Thoracic aorta (tissue), 2 donors: ENCODE results near the gene CAMK2A. TPM values are rescaled to one million over a fixed set of nuclear protein-coding genes. Genes with fewer than 3 reads are reported as not detected.
A peak's percentile ranks its signal among the peaks of the same experiment; 100 is the strongest.

Experiments
- ATAC-seq: fragments of 150-250 bp; one replicate; pipeline ENCODE4 v1.8.0; 2017; ENCODE audit warnings: low read depth; ENCODE audit not compliant: insufficient number of reproducible peaks, low FRiP score
- DNase-seq: peaks from one replicate; pipeline ENCODE4 v3.0.0-alpha.2; 2020; ENCODE audit warnings: low spot score
- H3K27ac ChIP-seq, 2 donors: fragments of 200-600 bp; sonication (generic); 1 replicate in 1 of 2; 2 replicates in 1 of 2; pipeline ENCODE4 v1.5.1; 2016; ENCODE audit warnings: mild to moderate bottlenecking in 2 of 2, moderate library complexity in 2 of 2
- H3K27me3 ChIP-seq: fragments of 200-600 bp; sonication (generic); replicated peaks from 2 replicates; pipeline ENCODE4 v1.6.0; 2016; ENCODE audit warnings: mild to moderate bottlenecking; ENCODE audit not compliant: insufficient read depth
- H3K36me3 ChIP-seq: fragments of 200-600 bp; sonication (generic); one replicate; pipeline ENCODE4 v1.5.1; 2016
- H3K4me1 ChIP-seq, 2 donors: fragments of 200-600 bp; sonication (generic); 1 replicate in 1 of 2; 2 replicates in 1 of 2; pipeline versions ENCODE4 v1.5.1 to v1.6.0; 2016; ENCODE audit warnings: low read depth in 2 of 2, mild to moderate bottlenecking in 1 of 2; ENCODE audit not compliant: control insufficient read depth in 1 of 2
- H3K4me3 ChIP-seq: fragments of 200-600 bp; sonication (generic); 2 replicates; pipeline ENCODE4 v1.5.1; 2016; ENCODE audit warnings: mild to moderate bottlenecking
- H3K9me3 ChIP-seq: fragments of 200-600 bp; sonication (generic); 2 replicates; pipeline ENCODE4 v1.5.1; 2016
- CTCF ChIP-seq: fragments of 200-600 bp; sonication (generic); IDR thresholded peaks from one replicate; pipeline ENCODE4 v1.5.1; 2019; ENCODE audit warnings: antibody characterized with exemption
- total RNA-seq, 2 donors: library from RNA; depleted of rRNA; stranded (reverse); fragments of >200 nt; gene quantifications; one replicate each; pipeline versions ENCODE4 v1.1.0 to v1.2.3, GENCODE V29; 2016

The CAMK2A gene
- total RNA-seq, 2 donors from 2014 or later = 0.35 TPM; not detected in 1

- H3K4me3 ChIP-seq = no peak overlapping the region
- H3K27ac ChIP-seq = no peak overlapping the region
- DNase-seq = no peak
- no peaks in the 10 kb centered on the region for H3K36me3 ChIP-seq
- TF ChIP-seq CTCF = no peak
- ATAC-seq = no peak
- no peaks in the 10 kb centered on the region for H3K9me3 ChIP-seq
- peaks cover 8 to 35% of the 10 kb centered on the region in 2 donors for H3K4me1 ChIP-seq
- no peaks in the 10 kb centered on the region for H3K27me3 ChIP-seq
Measured at GRCh38 chr5:150184990-150185912, 104.3 kb downstream of the CAMK2A start.

GRCh38 chr5:150184006-150184405, 105.6 kb downstream of the CAMK2A start:
- no peak overlapping the region for H3K27ac ChIP-seq
- DNase-seq = no peak
- H3K4me1 ChIP-seq = peaks cover 15 to 39% of the 10 kb centered on the region in 2 donors

GRCh38 chr5:150183436-150183835, 106.1 kb downstream of the CAMK2A start:
- ATAC-seq (no peak), DNase-seq (no peak)
- Histone ChIP-seq H3K4me1 (peaks cover 15 to 43% of the 10 kb centered on the region in 2 donors), H3K4me3 (no peak overlapping the region), H3K27me3 (no peaks in the 10 kb centered on the region), H3K9me3 (no peaks in the 10 kb centered on the region), H3K36me3 (no peaks in the 10 kb centered on the region), H3K27ac (no peak overlapping the region)
- no peak for TF ChIP-seq CTCF

More at GRCh38 chr5:150184006-150184405, 105.6 kb downstream of the CAMK2A start:
- no peak for TF ChIP-seq CTCF
- Histone ChIP-seq H3K4me3 (no peak overlapping the region), H3K36me3 (no peaks in the 10 kb centered on the region), H3K9me3 (no peaks in the 10 kb centered on the region), H3K27me3 (no peaks in the 10 kb centered on the region)
- ATAC-seq = no peak

GRCh38 chr5:150182774-150183173, 106.8 kb downstream of the CAMK2A start:
- TF ChIP-seq CTCF = no peak
- Histone ChIP-seq H3K4me1 (peaks cover 15 to 44% of the 10 kb centered on the region in 2 donors), H3K9me3 (no peaks in the 10 kb centered on the region), H3K27me3 (no peaks in the 10 kb centered on the region), H3K27ac (peak overlapping the region in 1 of 2 donors; percentile 97), H3K36me3 (no peaks in the 10 kb centered on the region), H3K4me3 (no peak overlapping the region)
- no peak for DNase-seq
- no peak for ATAC-seq

- Histone ChIP-seq H3K4me3 (no peak overlapping the region), H3K36me3 (no peaks in the 10 kb centered on the region), H3K4me1 (peaks cover 18 to 53% of the 10 kb centered on the region in 2 donors), H3K27ac (peak overlapping the region; percentile 91 to 97), H3K27me3 (no peaks in the 10 kb centered on the region), H3K9me3 (no peaks in the 10 kb centered on the region)
- TF ChIP-seq CTCF = no peak
- no peak for ATAC-seq
- DNase-seq = no peak
Measured at GRCh38 chr5:150181766-150182545, 107.6 kb downstream of the CAMK2A start.
